Measurements from ENCODE around the gene MORC4. TPM values are rescaled to one million over a fixed set of nuclear protein-coding genes. Genes with fewer than 3 reads are reported as not detected.

The MORC4 gene
- polyA plus RNA-seq, 2 of the 4 experiments (the other 2 are of a cell fraction) = 75.7 to 98.2 TPM

DNA sequence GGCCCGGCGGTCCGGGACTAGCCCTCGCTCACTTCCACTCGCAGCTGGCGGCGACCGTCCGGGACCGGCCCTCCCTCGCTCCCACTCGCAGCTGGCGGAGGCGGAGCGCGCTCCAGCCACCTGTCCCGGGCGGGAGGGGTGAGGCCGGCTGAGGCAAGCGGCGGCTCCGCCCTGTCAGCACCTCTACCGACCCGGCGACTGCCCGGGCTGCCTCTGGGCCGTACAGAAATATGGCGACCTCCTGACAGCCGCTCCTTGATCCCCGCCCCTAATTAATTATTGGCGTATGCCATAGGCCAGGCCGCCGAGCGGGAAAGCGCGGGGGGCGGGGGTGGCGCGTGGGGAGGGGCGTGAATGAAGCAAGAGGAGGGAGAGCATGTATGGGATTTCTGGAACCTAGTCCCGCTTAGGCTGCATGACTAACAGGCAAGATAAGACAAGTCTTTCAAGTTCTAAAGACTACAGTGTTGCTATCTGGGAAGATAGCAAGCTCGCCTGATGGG, at the start of gene MORC4 (continued):
- TF ChIP-seq, protein P1, sequence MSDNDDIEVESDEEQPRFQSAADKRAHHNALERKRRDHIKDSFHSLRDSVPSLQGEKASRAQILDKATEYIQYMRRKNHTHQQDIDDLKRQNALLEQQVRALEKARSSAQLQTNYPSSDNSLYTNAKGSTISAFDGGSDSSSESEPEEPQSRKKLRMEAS (IDR thresholded peaks at IDR 0.05) = peak; percentile 59; the same call in 1 of the 2 replicates
- TF ChIP-seq POLR2AphosphoS2 (conservative IDR thresholded peaks at IDR 0.05; ENCODE audit: low read length) (no peak), HOXB5 (CRISPR knock-in tag; IDR thresholded peaks at IDR 0.05) (no peak), CBX8 (IDR thresholded peaks at IDR 0.05) (no peak), ZC3H11A (IDR thresholded peaks at IDR 0.05) (no peak), ESRRA (IDR thresholded peaks at IDR 0.05; ENCODE audit: borderline replicate concordance, low read length) (no peak), PHF8 (IDR thresholded peaks at IDR 0.05; ENCODE audit: borderline replicate concordance, low read depth) (0 out of 2 replicates have a peak, but pooled peaks have one; percentile 19), KDM1A (IDR thresholded peaks at IDR 0.05; ENCODE audit: low read depth) (no peak), HOXA7 (CRISPR knock-in tag; IDR thresholded peaks at IDR 0.05) (no peak), JUNB (IDR thresholded peaks at IDR 0.05) (no peak), TFCP2L1 (CRISPR knock-in tag; IDR thresholded peaks at IDR 0.05) (no peak), HOXB13 (CRISPR knock-in tag; IDR thresholded peaks at IDR 0.05; ENCODE audit: low read depth) (no peak), BHLHE40 (IDR thresholded peaks at IDR 0.05; ENCODE audit: low read depth, low read length) (no peak)
- TF ChIP-seq, protein P2, sequence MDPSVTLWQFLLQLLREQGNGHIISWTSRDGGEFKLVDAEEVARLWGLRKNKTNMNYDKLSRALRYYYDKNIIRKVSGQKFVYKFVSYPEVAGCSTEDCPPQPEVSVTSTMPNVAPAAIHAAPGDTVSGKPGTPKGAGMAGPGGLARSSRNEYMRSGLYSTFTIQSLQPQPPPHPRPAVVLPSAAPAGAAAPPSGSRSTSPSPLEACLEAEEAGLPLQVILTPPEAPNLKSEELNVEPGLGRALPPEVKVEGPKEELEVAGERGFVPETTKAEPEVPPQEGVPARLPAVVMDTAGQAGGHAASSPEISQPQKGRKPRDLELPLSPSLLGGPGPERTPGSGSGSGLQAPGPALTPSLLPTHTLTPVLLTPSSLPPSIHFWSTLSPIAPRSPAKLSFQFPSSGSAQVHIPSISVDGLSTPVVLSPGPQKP (IDR thresholded peaks at IDR 0.05; ENCODE audit: low read depth, low read length) = no peak

DNA sequence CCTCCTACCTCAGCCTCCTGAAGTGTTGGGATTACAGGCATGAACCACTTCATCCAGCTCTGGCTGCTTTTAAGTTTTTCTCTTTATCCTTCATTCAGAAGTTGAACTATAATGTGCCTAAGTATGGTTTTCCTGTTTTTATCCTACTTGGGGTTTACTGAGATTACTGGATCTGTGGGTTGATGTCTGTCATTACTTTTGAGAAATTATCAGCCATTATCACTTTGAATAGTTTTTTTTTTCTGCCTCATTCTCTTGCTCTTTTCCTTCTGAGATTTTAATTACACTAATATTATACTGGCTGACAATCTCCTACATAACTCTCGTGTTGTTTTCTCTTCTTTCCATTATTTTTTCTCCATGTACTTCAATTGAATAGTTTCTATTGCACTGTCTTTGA, 47.6 kb upstream of the MORC4 start:
- POLR2A ChIA-PET = no interaction called here
- FAIRE-seq = no peak
- WGBS (ENCODE audit: missing lambda C conversion rate) = 3% methylated on average over 1 of the region's 1 CpG

DNA sequence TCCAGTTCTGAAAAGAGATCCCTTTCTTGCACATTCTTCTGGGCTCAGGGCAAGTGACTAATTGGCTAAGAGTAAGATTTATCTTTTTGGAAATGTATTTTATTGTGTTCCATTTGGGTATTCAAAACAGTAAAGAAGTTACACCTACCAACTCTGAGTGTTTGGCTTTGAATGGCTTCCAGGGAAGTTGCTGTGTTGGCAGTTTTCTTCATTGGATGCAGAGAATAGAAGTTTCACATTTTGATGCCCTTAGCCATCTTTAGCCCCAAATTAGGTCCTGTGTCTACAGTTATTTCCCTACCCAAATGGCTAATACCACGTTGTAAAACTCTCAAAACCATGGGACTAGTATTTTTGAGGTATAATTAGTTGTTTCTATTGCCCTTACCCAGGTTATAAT, 29.7 kb upstream of the MORC4 start:
- Histone ChIP-seq H3K4me1 (no peaks in the 10 kb centered on the region), H3K4me3 (no peak overlapping the region), H3K9me3 (no peaks in the 10 kb centered on the region), H3K4me2 (no peak overlapping the region), H3K27ac (no peak overlapping the region)
- no peak for FAIRE-seq
- DNase-seq (ENCODE audit: low read depth in 1 of 2, low spot score in 1 of 2) = no peak
- peak; percentile 68 for TF ChIP-seq MAFK (IDR thresholded peaks at IDR 0.05; ENCODE audit: partially characterized antibody)
- TF ChIP-seq JUNB (IDR thresholded peaks at IDR 0.05) = no peak
- TF ChIP-seq, protein P3, sequence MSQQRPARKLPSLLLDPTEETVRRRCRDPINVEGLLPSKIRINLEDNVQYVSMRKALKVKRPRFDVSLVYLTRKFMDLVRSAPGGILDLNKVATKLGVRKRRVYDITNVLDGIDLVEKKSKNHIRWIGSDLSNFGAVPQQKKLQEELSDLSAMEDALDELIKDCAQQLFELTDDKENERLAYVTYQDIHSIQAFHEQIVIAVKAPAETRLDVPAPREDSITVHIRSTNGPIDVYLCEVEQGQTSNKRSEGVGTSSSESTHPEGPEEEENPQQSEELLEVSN (IDR thresholded peaks at IDR 0.05; ENCODE audit: borderline replicate concordance, low read depth) = no peak
- no peak for ATAC-seq
- ChIA-PET CTCF (interaction anchor here (0.6 to 4.4 kb wide), 5 partner anchors 9 to 399 kb away, joined by 3 to 13 read pairs (median 3); no protein-coding TSS in a partner anchor), POLR2A (no interaction called here)
- WGBS (ENCODE audit: missing lambda C conversion rate) = 10% methylated on average over 1 of the region's 1 CpG

More for the DNA sequence above, 47.6 kb upstream of the MORC4 start:
- H3K4me2 ChIP-seq = no peak overlapping the region
- H3K4me1 ChIP-seq = no peaks in the 10 kb centered on the region
- DNase-seq (ENCODE audit: low read depth in 1 of 2, low spot score in 1 of 2) (no peak), ATAC-seq (no peak)
- TF ChIP-seq FOSL2 (IDR thresholded peaks at IDR 0.05) = no peak
- TF ChIP-seq FOSL2 (CRISPR knock-in tag; IDR thresholded peaks at IDR 0.05) = no peak
- no peak for TF ChIP-seq ZSCAN20 (CRISPR knock-in tag; IDR thresholded peaks at IDR 0.05)
- TF ChIP-seq TP53 (CRISPR knock-in tag; IDR thresholded peaks at IDR 0.05) = no peak
- TF ChIP-seq, protein P2 (IDR thresholded peaks at IDR 0.05; ENCODE audit: low read depth, low read length) = no peak
- TF ChIP-seq CBX2 (IDR thresholded peaks at IDR 0.05; ENCODE audit: borderline replicate concordance, low read depth) = no peak
- no peak for TF ChIP-seq MAZ (IDR thresholded peaks at IDR 0.05; ENCODE audit: borderline replicate concordance, low read depth, low read length)
- TF ChIP-seq HOXB13 (CRISPR knock-in tag; IDR thresholded peaks at IDR 0.05; ENCODE audit: low read depth) = no peak
- no peak for TF ChIP-seq NPAS2 (CRISPR knock-in tag; IDR thresholded peaks at IDR 0.05; ENCODE audit: borderline replicate concordance)
- peaks cover 5% of the 10 kb centered on the region; the same call in 1 of the 3 replicates for H3K9me3 ChIP-seq
- CTCF ChIA-PET = no interaction called here
- no peak overlapping the region for H3K4me3 ChIP-seq
- H3K27ac ChIP-seq = no peak overlapping the region
